DND-41 (cell line): Measurements from ENCODE around the gene WDR83.

Source experiments
- CTCF ChIP-seq: IDR thresholded peaks from 2 replicates; pipeline ENCODE4 v1.5.1; 2012; ENCODE audit warnings: borderline replicate concordance, low read length, moderate library complexity, mild to moderate bottlenecking; ENCODE audit not compliant: poor library complexity, severe bottlenecking; ENCODE audit errors: extremely low read depth
- EZH2 ChIP-seq: IDR thresholded peaks from 3 replicates; pipeline ENCODE4 v1.6.1; 2012; ENCODE audit warnings: borderline replicate concordance, low read depth, mild to moderate bottlenecking, moderate library complexity, low read length, inconsistent platforms; ENCODE audit not compliant: severe bottlenecking

GRCh38 chr19:12649941-12650340 lies 16.7 kb upstream of the WDR83 start:
- no peak for TF ChIP-seq CTCF
- TF ChIP-seq EZH2, result no peak
